GM12872 (cell line): ENCODE measurements around the gene SPEF2.

Experiments used
- TF ChIP-seq, protein P1 (sequence below): IDR thresholded peaks from 3 replicates; pipeline ENCODE4 v1.5.1; 2011; ENCODE audit warnings: low read depth, mild to moderate bottlenecking, low read length, moderate library complexity; ENCODE audit not compliant: insufficient read depth

Gene SPEF2

GRCh38 chr5:35681911-35682310 is 64.2 kb downstream of the SPEF2 start:
- TF ChIP-seq, protein P1, sequence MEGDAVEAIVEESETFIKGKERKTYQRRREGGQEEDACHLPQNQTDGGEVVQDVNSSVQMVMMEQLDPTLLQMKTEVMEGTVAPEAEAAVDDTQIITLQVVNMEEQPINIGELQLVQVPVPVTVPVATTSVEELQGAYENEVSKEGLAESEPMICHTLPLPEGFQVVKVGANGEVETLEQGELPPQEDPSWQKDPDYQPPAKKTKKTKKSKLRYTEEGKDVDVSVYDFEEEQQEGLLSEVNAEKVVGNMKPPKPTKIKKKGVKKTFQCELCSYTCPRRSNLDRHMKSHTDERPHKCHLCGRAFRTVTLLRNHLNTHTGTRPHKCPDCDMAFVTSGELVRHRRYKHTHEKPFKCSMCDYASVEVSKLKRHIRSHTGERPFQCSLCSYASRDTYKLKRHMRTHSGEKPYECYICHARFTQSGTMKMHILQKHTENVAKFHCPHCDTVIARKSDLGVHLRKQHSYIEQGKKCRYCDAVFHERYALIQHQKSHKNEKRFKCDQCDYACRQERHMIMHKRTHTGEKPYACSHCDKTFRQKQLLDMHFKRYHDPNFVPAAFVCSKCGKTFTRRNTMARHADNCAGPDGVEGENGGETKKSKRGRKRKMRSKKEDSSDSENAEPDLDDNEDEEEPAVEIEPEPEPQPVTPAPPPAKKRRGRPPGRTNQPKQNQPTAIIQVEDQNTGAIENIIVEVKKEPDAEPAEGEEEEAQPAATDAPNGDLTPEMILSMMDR, result no peak

DNA sequence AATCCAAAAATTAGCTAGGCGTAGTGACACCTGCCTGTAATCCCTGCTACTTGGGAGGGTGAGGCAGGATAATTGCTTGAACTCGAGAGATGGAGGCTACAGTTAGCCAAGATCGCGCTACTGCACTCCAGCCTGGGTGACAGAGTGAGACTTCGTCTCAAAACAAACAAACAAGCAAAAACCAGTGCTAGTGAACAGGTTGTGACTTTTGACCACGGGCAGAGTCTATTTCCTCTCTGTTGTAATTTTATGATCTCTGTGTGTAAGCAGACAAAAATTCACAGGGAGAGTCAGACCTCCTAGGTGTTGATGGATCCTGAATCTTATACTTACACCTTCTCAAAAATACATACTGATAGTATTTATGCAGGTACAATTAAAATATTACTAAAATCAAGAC is 65.8 kb downstream of the SPEF2 start:
- TF ChIP-seq, protein P1, result no peak

GRCh38 chr5:35685161-35685560 is 67.5 kb downstream of the SPEF2 start:
- TF ChIP-seq, protein P1, result no peak

DNA sequence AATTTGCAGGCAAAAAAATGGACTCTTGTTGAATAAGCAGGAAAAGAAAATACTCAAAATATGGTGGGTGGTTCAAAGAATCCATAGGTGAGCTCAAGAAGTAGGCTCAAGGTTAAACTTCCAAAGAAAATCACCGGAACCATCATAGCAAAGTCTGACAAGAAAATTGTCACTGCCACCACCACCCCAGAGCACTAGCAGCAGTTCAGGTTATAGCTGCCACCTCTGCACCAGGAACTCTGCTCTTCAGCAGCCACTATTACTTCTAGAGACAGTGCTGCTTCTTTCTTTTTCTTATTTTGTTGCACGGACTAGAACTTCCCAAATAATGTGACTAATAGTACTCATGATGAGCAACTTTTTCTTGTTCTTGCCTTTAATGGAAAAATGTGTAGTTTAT is 70.3 kb downstream of the SPEF2 start:
- TF ChIP-seq, protein P1, result no peak

GRCh38 chr5:35694481-35694880 is 76.8 kb downstream of the SPEF2 start:
- TF ChIP-seq, protein P1, result no peak

GRCh38 chr5:35698047-35698808 is 80.6 kb downstream of the SPEF2 start:
- TF ChIP-seq, protein P1, result no peak

DNA sequence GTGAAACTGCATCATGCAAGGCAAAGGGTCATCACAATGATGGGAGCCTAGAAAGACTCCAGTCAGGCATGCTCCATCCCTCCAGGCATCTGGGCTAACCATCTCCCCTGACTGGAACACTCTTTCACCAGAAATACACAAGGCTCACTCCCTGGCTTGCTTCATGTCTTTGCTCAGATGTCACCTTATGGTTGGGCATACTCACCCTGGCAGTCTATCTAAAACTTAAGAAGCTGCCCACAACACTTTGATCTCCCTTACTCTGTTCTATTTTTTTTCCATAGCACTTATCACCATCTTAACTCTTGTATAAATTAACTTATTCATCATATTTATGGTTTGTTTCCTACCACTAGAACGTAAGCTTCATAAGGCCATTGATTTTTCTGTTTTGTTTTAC is 90.0 kb downstream of the SPEF2 start:
- TF ChIP-seq, protein P1, result no peak
